ENCODE results near the gene PBX1.

GRCh38 chr1:164857439-164857838 lies 298.5 kb downstream of the PBX1 start:
- TF ChIP-seq CTCF (IDR thresholded peaks at IDR 0.05; ENCODE audit: poor library complexity) = no peak
- no peak for TF ChIP-seq EZH2 (IDR thresholded peaks at IDR 0.05; ENCODE audit: borderline replicate concordance)
- TF ChIP-seq EZH2phosphoT487 (IDR thresholded peaks at IDR 0.05; ENCODE audit: low read depth, severe bottlenecking, unreplicated experiment) = no peak
